GM12878 (cell line): Measurements from ENCODE around the gene STKLD1.

Experiments used
- CHD2 ChIP-seq: IDR thresholded peaks from 2 replicates; pipeline ENCODE4 v1.6.1; 2011; ENCODE audit warnings: low read depth, low read length, improper control_type of control experiment, borderline replicate concordance
- HCFC1 ChIP-seq: fragments of 150-350 bp; IDR thresholded peaks from 2 replicates; pipeline ENCODE4 v1.6.1; 2014; ENCODE audit warnings: low read length
- LARP7 ChIP-seq: fragments of 450-650 bp; IDR thresholded peaks from 2 replicates; pipeline ENCODE4 v1.6.1; 2017; ENCODE audit warnings: mild to moderate bottlenecking

GRCh38 chr9:133332381-133332730 lies 43.8 kb upstream of the STKLD1 start:
- TF ChIP-seq HCFC1 (no peak), CHD2 (no peak), LARP7 (no peak)
